Lung (tissue), 12 donors: ENCODE data around the gene TMEM151A. TPM values are rescaled to one million over a fixed set of nuclear protein-coding genes. Genes with fewer than 3 reads are reported as not detected.

Experiments used
- ATAC-seq: fragments of 200-7000 bp; cut with Tn5 transposase; one replicate; pipeline ENCODE4 v1.9.1; 2020; ENCODE audit warnings: moderate number of reproducible peaks; ENCODE audit not compliant: insufficient read depth, low FRiP score
- DNase-seq, 3 donors: peaks; one replicate each; pipeline ENCODE4 v3.0.0-alpha.2; 2013 to 2017
- H3K27ac ChIP-seq, 2 donors: one replicate each; pipeline ENCODE4 v1.5.1; 2013; ENCODE audit warnings: mild to moderate bottlenecking in 2 of 2, moderate library complexity in 2 of 2, control low read depth in 1 of 2, inconsistent platforms in 1 of 2, low read depth in 1 of 2, low read length in 1 of 2
- H3K27me3 ChIP-seq, 3 donors: one replicate each; pipeline ENCODE4 v1.5.1; 2013; ENCODE audit warnings: low read length in 2 of 3; ENCODE audit not compliant: control insufficient read depth in 3 of 3, insufficient read depth in 3 of 3
- H3K36me3 ChIP-seq, 4 donors: one replicate each; pipeline ENCODE4 v1.5.1; 2013; ENCODE audit warnings: low read length in 4 of 4, mild to moderate bottlenecking in 1 of 4, moderate library complexity in 1 of 4; ENCODE audit not compliant: control insufficient read depth in 4 of 4, insufficient read depth in 4 of 4
- H3K4me1 ChIP-seq, 5 donors: one replicate each; pipeline ENCODE4 v1.5.1; 2013; ENCODE audit warnings: low read length in 5 of 5, mild to moderate bottlenecking in 2 of 5, moderate library complexity in 1 of 5; ENCODE audit not compliant: control insufficient read depth in 5 of 5, insufficient read depth in 5 of 5
- H3K4me3 ChIP-seq: one replicate; pipeline ENCODE4 v1.5.1; 2013; ENCODE audit warnings: mild to moderate bottlenecking, control low read depth, moderate library complexity
- H3K9ac ChIP-seq, 2 donors: one replicate each; pipeline ENCODE4 v1.5.1; 2013; ENCODE audit warnings: low read length in 2 of 2, control low read depth in 1 of 2; ENCODE audit not compliant: insufficient read depth in 1 of 2
- H3K9me3 ChIP-seq, 4 donors: one replicate each; pipeline ENCODE4 v1.5.1; 2013; ENCODE audit warnings: low read length in 3 of 4, mild to moderate bottlenecking in 1 of 4, moderate library complexity in 1 of 4; ENCODE audit not compliant: control insufficient read depth in 4 of 4, insufficient read depth in 3 of 4
- CTCF ChIP-seq: IDR thresholded peaks from 2 replicates; pipeline ENCODE4 v1.5.1; 2012; ENCODE audit warnings: mild to moderate bottlenecking; ENCODE audit errors: control extremely low read depth, extremely low read depth
- WGBS, 2 donors: extraction: QIAGEN DNeasy Blood & Tissue Kit; methylation state at CpG; one replicate each; pipeline ENCODE4 v1.1.7; 2013; 5-methylcytosine and 5-hydroxymethylcytosine counted together
- polyA plus RNA-seq, 2 donors: library from polyadenylated mRNA; stranded (reverse); fragments of 200-250 nt; gene quantifications; one replicate each; pipeline ENCODE4 v1.2.1, GENCODE V29; 2013
- total RNA-seq, 2 donors: library from RNA; depleted of rRNA in 1 of 2; stranded (reverse); fragments of >200 nt in 1 of 2; gene quantifications; one replicate each; pipeline ENCODE4 v1.2.1, GENCODE V29; 2014 to 2021
- donor health status: control.
- donor health status: control.
- donor health status: Bipolar disorder and iron deficiency.
- donor health status: healthy.
- donor health status: DM: yes; HTN: yes; CAD: no.

Gene TMEM151A
- total and polyA plus RNA-seq, 4 donors = 0.09 to 0.91 (median 0.25) TPM

- no peak for ATAC-seq
- H3K27me3 ChIP-seq = no peaks in the 10 kb centered on the region
- no peak for DNase-seq
- WGBS, 2 donors = 93 to 95% methylated on average over 8 of the region's 8 CpGs
- no peak overlapping the region for H3K9ac ChIP-seq
- H3K36me3 ChIP-seq = peaks cover 0 to 39% (median 14%) of the 10 kb centered on the region in 4 donors
- no peak overlapping the region for H3K4me3 ChIP-seq
- H3K4me1 ChIP-seq = peaks cover 8 to 33% (median 18%) of the 10 kb centered on the region in 5 donors
- H3K27ac ChIP-seq = no peak overlapping the region
- peaks cover 0 to 2% (median 0%) of the 10 kb centered on the region in 4 donors for H3K9me3 ChIP-seq
- no peak for TF ChIP-seq CTCF
These were observed 51.5 kb downstream of the TMEM151A start for GRCh38 chr11:66343176-66343575.

GRCh38 chr11:66344550-66345315 lies 53.0 kb downstream of the TMEM151A start, which contains the start of gene BRMS1:
Gene BRMS1, minus strand, starts transcription at chr11:66345104. Its CDS starts 2,870 bp downstream, at chr11:66342234.
- Histone ChIP-seq H3K9me3 (peaks cover 0 to 2% (median 0%) of the 10 kb centered on the region in 4 donors), H3K36me3 (peaks cover 0 to 24% (median 9%) of the 10 kb centered on the region in 4 donors), H3K9ac (peak within 1 kb of the TSS; percentile 69 to 80), H3K27me3 (no peaks in the 10 kb centered on the region), H3K4me3 (peak within 1 kb of the TSS; percentile 82), H3K27ac (peak within 1 kb of the TSS; percentile 89 to 90), H3K4me1 (peaks cover 8 to 36% (median 19%) of the 10 kb centered on the region in 5 donors)
- WGBS, 2 donors = 0 to 1% methylated on average over 59 of the region's 59 CpGs
- ATAC-seq = peak; percentile 80
- no peak for TF ChIP-seq CTCF
- DNase-seq = peak; percentile 97 to 99 (median 97)

- WGBS, 2 donors = 6 to 15% methylated on average over 7 of the region's 7 CpGs
- no peak for ATAC-seq
- Histone ChIP-seq H3K27me3 (no peaks in the 10 kb centered on the region), H3K4me3 (peak overlapping the region; percentile 43), H3K4me1 (peaks cover 8 to 36% (median 19%) of the 10 kb centered on the region in 5 donors), H3K27ac (peak overlapping the region; percentile 89 to 90), H3K9me3 (peaks cover 0 to 2% (median 0%) of the 10 kb centered on the region in 4 donors), H3K36me3 (peaks cover 0 to 18% (median 8%) of the 10 kb centered on the region in 4 donors), H3K9ac (peak overlapping the region; percentile 41 to 69)
- no peak for TF ChIP-seq CTCF
- no peak for DNase-seq
These were observed 53.6 kb downstream of the TMEM151A start for GRCh38 chr11:66345316-66345649.

Other genes starting within 250 kb of the TMEM151A start
- gene GAL3ST3, start 242.7 kb upstream of the TMEM151A start, total RNA-seq = not detected
- not detected for gene GAL3ST3, start 242.7 kb upstream of the TMEM151A start, polyA plus RNA-seq
- 100 to 1,000 TPM; 130 to 187 TPM for gene SF3B2, start 239.5 kb upstream of the TMEM151A start, total RNA-seq
- gene SF3B2, start 239.5 kb upstream of the TMEM151A start, polyA plus RNA-seq = 100 to 1,000 TPM in 1 of 2 donors, 10 to 100 TPM in 1; 78.0 to 139 TPM
- 10 to 100 TPM; 42.8 to 48.8 TPM for gene PACS1, start 221.6 kb upstream of the TMEM151A start, total RNA-seq
- 10 to 100 TPM; 22.2 to 26.6 TPM for gene PACS1, start 221.6 kb upstream of the TMEM151A start, polyA plus RNA-seq
- gene KLC2, start 34.2 kb upstream of the TMEM151A start, total RNA-seq = 10 to 100 TPM in 1 of 2 donors, 1 to 10 TPM in 1; 8.5 to 30.8 TPM
- gene KLC2, start 34.2 kb upstream of the TMEM151A start, polyA plus RNA-seq = 10 to 100 TPM; 17.8 to 34.2 TPM
- gene RAB1B, start 23.3 kb upstream of the TMEM151A start, total RNA-seq = 100 to 1,000 TPM in 1 of 2 donors, 10 to 100 TPM in 1; 78.6 to 162 TPM
- gene RAB1B, start 23.3 kb upstream of the TMEM151A start, polyA plus RNA-seq = 100 to 1,000 TPM; 174 to 203 TPM
- gene CNIH2, start 13.7 kb upstream of the TMEM151A start, total RNA-seq = 1 to 10 TPM; 1.1 to 3.4 TPM
- gene CNIH2, start 13.7 kb upstream of the TMEM151A start, polyA plus RNA-seq = 1 to 10 TPM; 1.1 to 2.0 TPM
- 100 to 1,000 TPM in 1 of 2 donors, 10 to 100 TPM in 1; 46.6 to 123 TPM for gene YIF1A, start 2.8 kb upstream of the TMEM151A start, total RNA-seq
- gene YIF1A, start 2.8 kb upstream of the TMEM151A start, polyA plus RNA-seq = 100 to 1,000 TPM; 105 to 128 TPM
- 10 to 100 TPM; 25.9 to 53.5 TPM for gene CD248, start 25.1 kb downstream of the TMEM151A start, total RNA-seq
- 10 to 100 TPM in 1 of 2 donors, 1 to 10 TPM in 1; 9.2 to 20.1 TPM for gene CD248, start 25.1 kb downstream of the TMEM151A start, polyA plus RNA-seq
- gene RIN1, start 44.5 kb downstream of the TMEM151A start, total RNA-seq = 10 to 100 TPM in 1 of 2 donors, 1 to 10 TPM in 1; 1.9 to 15.1 TPM
- gene RIN1, start 44.5 kb downstream of the TMEM151A start, polyA plus RNA-seq = 10 to 100 TPM in 1 of 2 donors, 1 to 10 TPM in 1; 6.9 to 12.4 TPM
- 10 to 100 TPM; 23.7 to 38.0 TPM for gene BRMS1, start 53.2 kb downstream of the TMEM151A start, total RNA-seq
- gene BRMS1, start 53.2 kb downstream of the TMEM151A start, polyA plus RNA-seq = 10 to 100 TPM; 60.4 to 88.7 TPM
- gene B4GAT1, start 55.7 kb downstream of the TMEM151A start, total RNA-seq = 10 to 100 TPM; 27.6 to 28.0 TPM
- gene B4GAT1, start 55.7 kb downstream of the TMEM151A start, polyA plus RNA-seq = 10 to 100 TPM; 18.2 to 20.3 TPM
- 10 to 100 TPM in 1 of 2 donors, 1 to 10 TPM in 1; 6.5 to 19.4 TPM for gene SLC29A2, start 79.9 kb downstream of the TMEM151A start, total RNA-seq
- 10 to 100 TPM; 13.1 to 14.3 TPM for gene SLC29A2, start 79.9 kb downstream of the TMEM151A start, polyA plus RNA-seq
- under 1 TPM; 0.06 to 0.09 TPM for gene NPAS4, start 129.1 kb downstream of the TMEM151A start, total RNA-seq
- under 1 TPM; 0.07 to 0.14 TPM for gene NPAS4, start 129.1 kb downstream of the TMEM151A start, polyA plus RNA-seq
- 10 to 100 TPM; 32.7 to 46.6 TPM for gene MRPL11, start 147.0 kb downstream of the TMEM151A start, total RNA-seq
- 10 to 100 TPM; 35.8 to 56.8 TPM for gene MRPL11, start 147.0 kb downstream of the TMEM151A start, polyA plus RNA-seq
- 10 to 100 TPM in 1 of 2 donors, 1 to 10 TPM in 1; 4.9 to 12.6 TPM for gene PELI3, start 175.0 kb downstream of the TMEM151A start, total RNA-seq
- 1 to 10 TPM; 6.1 to 8.9 TPM for gene PELI3, start 175.0 kb downstream of the TMEM151A start, polyA plus RNA-seq
- gene DPP3, start 188.5 kb downstream of the TMEM151A start, total RNA-seq = 10 to 100 TPM; 25.5 to 76.3 TPM
- 10 to 100 TPM; 25.4 to 63.9 TPM for gene DPP3, start 188.5 kb downstream of the TMEM151A start, polyA plus RNA-seq
- gene BBS1, start 218.7 kb downstream of the TMEM151A start, total RNA-seq = 10 to 100 TPM; 41.4 to 75.6 TPM
- 10 to 100 TPM; 12.5 to 17.3 TPM for gene BBS1, start 218.7 kb downstream of the TMEM151A start, polyA plus RNA-seq